CD4-positive, alpha-beta T cell (primary cell): ENCODE measurements around the gene BTBD9. TPM values are rescaled to one million over a fixed set of nuclear protein-coding genes. Genes with fewer than 3 reads are reported as not detected.

ENCODE experiments used
- ATAC-seq: fragments of 200-7000 bp; cut with Tn5 transposase; one replicate; pipeline ENCODE4 v1.10.0; 2022; ENCODE audit warnings: mild to moderate bottlenecking; ENCODE audit not compliant: poor library complexity
- CTCF ChIA-PET: fragments of 350-600 bp; sonication (Branson Sonifier 250); formaldehyde crosslinking; loops from one replicate; lab custom pipeline; 2021; ENCODE audit warnings: antibody characterized with exemption, inconsistent platforms; lab: Charles Lee
- POLR2A ChIA-PET: fragments of 350-600 bp; sonication (Branson Sonifier 250); formaldehyde crosslinking; loops from one replicate; lab custom pipeline; 2021; ENCODE audit warnings: antibody characterized with exemption, inconsistent platforms; lab: Charles Lee
- DNase-seq, 14 experiments: peaks; one replicate each; pipeline ENCODE4 v3.0.0-alpha.2; 2013 to 2020; ENCODE audit warnings: mixed read lengths in 2 of 14
- H3K27ac ChIP-seq, 2 donors: one replicate each; pipeline versions ENCODE4 v1.5.1 to v1.7.0; 2013; ENCODE audit warnings: low read length in 2 of 2, low read depth in 1 of 2, mild to moderate bottlenecking in 1 of 2
- H3K27me3 ChIP-seq, 2 experiments: 1 replicate in 1 of 2; 2 replicates in 1 of 2; pipeline versions ENCODE4 v1.6.1 to v1.7.0; 2013; ENCODE audit warnings: low read length in 2 of 2, control low read depth in 1 of 2, mild to moderate bottlenecking in 1 of 2, moderate library complexity in 1 of 2; ENCODE audit not compliant: insufficient read depth in 2 of 2, control insufficient read depth in 1 of 2
- H3K36me3 ChIP-seq: one replicate; pipeline ENCODE4 v1.6.1; 2013; ENCODE audit warnings: low read length, control low read depth; ENCODE audit not compliant: insufficient read depth
- H3K4me1 ChIP-seq: one replicate; pipeline ENCODE4 v1.6.1; 2013; ENCODE audit warnings: low read length, control low read depth; ENCODE audit not compliant: insufficient read depth
- H3K4me3 ChIP-seq: one replicate; pipeline ENCODE4 v1.5.1; 2013; ENCODE audit warnings: mild to moderate bottlenecking, low read length, moderate library complexity
- H3K9me3 ChIP-seq, 2 experiments: 1 replicate in 1 of 2; 2 replicates in 1 of 2; pipeline versions ENCODE4 v1.6.1 to v1.7.0; 2013; ENCODE audit warnings: low read length in 2 of 2, mild to moderate bottlenecking in 2 of 2, control low read depth in 1 of 2, moderate library complexity in 1 of 2; ENCODE audit not compliant: control insufficient read depth in 1 of 2, insufficient read depth in 1 of 2
- H3K27ac Mint-ChIP-seq: one replicate; pipeline ENCODE4 v1.8.0; 2020; ENCODE audit warnings: mixed read lengths
- H3K27me3 Mint-ChIP-seq: one replicate; pipeline ENCODE4 v1.8.0; 2021; ENCODE audit warnings: mixed read lengths
- H3K36me3 Mint-ChIP-seq: one replicate; pipeline ENCODE4 v1.8.0; 2021; ENCODE audit warnings: low read depth, mixed read lengths
- H3K4me1 Mint-ChIP-seq: one replicate; pipeline ENCODE4 v1.8.0; 2021; ENCODE audit warnings: low read depth, mixed read lengths
- H3K4me3 Mint-ChIP-seq: one replicate; pipeline ENCODE4 v1.8.0; 2020; ENCODE audit warnings: mild to moderate bottlenecking, mixed read lengths
- H3K9me3 Mint-ChIP-seq: one replicate; pipeline ENCODE4 v1.8.0; 2020; ENCODE audit warnings: mixed read lengths
- CTCF ChIP-seq: fragments of 200-600 bp; IDR thresholded peaks from one replicate; pipeline ENCODE4 v1.8.0; 2022; ENCODE audit warnings: antibody characterized with exemption, mild to moderate bottlenecking
- intact Hi-C, 2 experiments: fragments of 100-400 bp; cut with DNase I in 1 of 2; cut with micrococcal nuclease in 1 of 2; formaldehyde crosslinking; loops; one replicate each; pipeline versions ENCODE4 v1.15.1 to v1.9.0; 2023 to 2025; cut with DNase I, micrococcal nuclease
- total RNA-seq, 174 experiments: library from RNA in 2 of 174; stranded (reverse) in 2 of 174; gene quantifications; one replicate each; pipeline ENCODE4 v1.2.3 and lab custom pipeline; 2021 to 2026

The BTBD9 gene
- total RNA-seq, 2 experiments from 2014 or later = 58.7 to 59.3 TPM

GRCh38 chr6:38233161-38233791 is 406.5 kb downstream of the BTBD9 start:
- Histone ChIP-seq H3K4me3 (no peak overlapping the region), H3K36me3 (no peaks in the 10 kb centered on the region), H3K27me3 (no peaks in the 10 kb centered on the region), H3K9me3 (no peaks in the 10 kb centered on the region), H3K4me1 (no peaks in the 10 kb centered on the region), H3K27ac (no peak overlapping the region)
- Mint-ChIP-seq H3K36me3 (no peaks in the 10 kb centered on the region), H3K4me1 (peaks cover 7% of the 10 kb centered on the region), H3K9me3 (no peaks in the 10 kb centered on the region), H3K27ac (no peak overlapping the region), H3K4me3 (no peak overlapping the region), H3K27me3 (no peaks in the 10 kb centered on the region)
- CTCF ChIA-PET = no interaction called here
- no peak for TF ChIP-seq CTCF
- POLR2A ChIA-PET = interaction anchor here (0.6 to 0.7 kb wide), 2 partner anchors 43 to 62 kb away, joined by 3 read pairs; no protein-coding TSS in a partner anchor
- DNase-seq = no peak
- ATAC-seq = no peak
- intact Hi-C loops = no loop called here

DNA sequence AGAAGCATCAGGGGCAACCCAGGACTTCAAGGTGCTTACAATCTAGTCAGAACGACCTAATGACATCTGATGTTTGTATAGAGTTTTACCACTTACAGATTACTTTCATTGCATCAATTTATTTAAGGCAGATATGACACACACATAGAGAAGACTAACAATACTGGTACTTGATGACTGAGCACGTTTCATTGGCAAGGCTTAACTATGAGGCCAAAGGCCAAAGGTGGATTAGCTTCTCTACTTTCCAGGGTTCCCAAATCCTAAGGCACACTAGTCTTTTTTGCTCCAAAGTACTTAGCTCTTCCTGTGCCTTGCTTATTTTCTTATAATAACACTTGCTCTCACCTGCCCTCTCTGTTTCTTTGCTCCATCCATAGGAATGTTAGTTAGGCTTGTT is 414.0 kb downstream of the BTBD9 start:
- no peak overlapping the region for H3K4me3 Mint-ChIP-seq
- TF ChIP-seq CTCF = no peak
- POLR2A ChIA-PET = no interaction called here
- Histone ChIP-seq H3K4me3 (no peak overlapping the region), H3K36me3 (no peaks in the 10 kb centered on the region), H3K9me3 (no peaks in the 10 kb centered on the region), H3K4me1 (no peaks in the 10 kb centered on the region), H3K27ac (no peak overlapping the region), H3K27me3 (no peaks in the 10 kb centered on the region)
- ATAC-seq = no peak
- H3K27ac Mint-ChIP-seq = no peak overlapping the region
- DNase-seq = no peak
- peaks cover 7% of the 10 kb centered on the region for H3K4me1 Mint-ChIP-seq
- intact Hi-C loops = no loop called here
- no peaks in the 10 kb centered on the region for H3K27me3 Mint-ChIP-seq
- no peaks in the 10 kb centered on the region for H3K9me3 Mint-ChIP-seq
- H3K36me3 Mint-ChIP-seq = peaks cover 6% of the 10 kb centered on the region
- CTCF ChIA-PET = no interaction called here

GRCh38 chr6:38221251-38221650 is 418.5 kb downstream of the BTBD9 start:
- CTCF ChIA-PET = no interaction called here
- H3K27ac Mint-ChIP-seq = no peak overlapping the region
- no peaks in the 10 kb centered on the region for H3K4me1 ChIP-seq

More at GRCh38 chr6:38221251-38221650, 418.5 kb downstream of the BTBD9 start:
- H3K9me3 Mint-ChIP-seq = no peaks in the 10 kb centered on the region
- no peaks in the 10 kb centered on the region for H3K36me3 ChIP-seq
- peaks cover 6% of the 10 kb centered on the region for H3K36me3 Mint-ChIP-seq
- no peak overlapping the region for H3K27ac ChIP-seq
- DNase-seq (no peak), ATAC-seq (no peak)
- H3K27me3 Mint-ChIP-seq = no peaks in the 10 kb centered on the region
- no peak overlapping the region for H3K4me3 ChIP-seq
- H3K4me1 Mint-ChIP-seq = no peaks in the 10 kb centered on the region
- no peak overlapping the region for H3K4me3 Mint-ChIP-seq
- POLR2A ChIA-PET = no interaction called here
- H3K9me3 ChIP-seq = no peaks in the 10 kb centered on the region
- TF ChIP-seq CTCF = no peak
- no peaks in the 10 kb centered on the region for H3K27me3 ChIP-seq
- intact Hi-C loops = no loop called here
